GM12865 (cell line): Measurements from ENCODE around the gene FOXI3.

Source experiments
- DNase-seq: peaks from one replicate; pipeline ENCODE4 v3.0.0; 2010; ENCODE audit warnings: low read depth
- H3K4me3 ChIP-seq: 2 replicates; pipeline ENCODE4 v1.5.1; 2011; ENCODE audit warnings: mild to moderate bottlenecking, low read depth, low read length, control low read depth
- CTCF ChIP-seq: IDR thresholded peaks from 2 replicates; pipeline ENCODE4 v1.5.1; 2011; ENCODE audit warnings: low read length, control low read depth, low read depth, inconsistent platforms; ENCODE audit not compliant: insufficient read depth; ENCODE audit errors: missing control alignments

The FOXI3 gene

GRCh38 chr2:88452980-88453582 lies 588 bp upstream of the FOXI3 start:
- no peak for TF ChIP-seq CTCF
- H3K4me3 ChIP-seq: no peak overlapping the region
- DNase-seq: no peak

GRCh38 chr2:88451811-88452564 lies 505 bp downstream of the FOXI3 start:
- no peak overlapping the region for H3K4me3 ChIP-seq
- TF ChIP-seq CTCF: no peak
- no peak for DNase-seq

- TF ChIP-seq CTCF: no peak
- H3K4me3 ChIP-seq: no peak overlapping the region
- no peak for DNase-seq
These were observed 1.3 kb downstream of the FOXI3 start for GRCh38 chr2:88450925-88451810.

GRCh38 chr2:88450186-88450585 lies 2.3 kb downstream of the FOXI3 start:
- DNase-seq: no peak
- H3K4me3 ChIP-seq: no peak overlapping the region
- TF ChIP-seq CTCF: no peak

- H3K4me3 ChIP-seq: no peak overlapping the region
- DNase-seq: no peak
- no peak for TF ChIP-seq CTCF
These were observed 4.2 kb downstream of the FOXI3 start for GRCh38 chr2:88448248-88448647.

- H3K4me3 ChIP-seq: no peak overlapping the region
- DNase-seq: no peak
- TF ChIP-seq CTCF: no peak
These were observed 9.0 kb downstream of the FOXI3 start for GRCh38 chr2:88443353-88443938.
